Upper lobe of right lung (tissue), 1 donor: ENCODE data around the gene VAMP3. TPM values are rescaled to one million over a fixed set of nuclear protein-coding genes. Genes with fewer than 3 reads are reported as not detected.

Experiments
- ATAC-seq: fragments of 200-7000 bp; cut with Tn5 transposase; one replicate; pipeline ENCODE4 v1.9.1; 2020; ENCODE audit warnings: mild to moderate bottlenecking, moderate library complexity
- DNase-seq: peaks from one replicate; pipeline ENCODE4 v3.0.0-alpha.2; 2020
- H3K27ac ChIP-seq: fragments of 200-600 bp; one replicate; pipeline ENCODE4 v1.8.0; 2022
- H3K27me3 ChIP-seq: fragments of 200-600 bp; one replicate; pipeline ENCODE4 v1.8.0; 2022; ENCODE audit warnings: mild to moderate bottlenecking
- H3K36me3 ChIP-seq: fragments of 200-600 bp; one replicate; pipeline ENCODE4 v1.8.0; 2022
- H3K4me1 ChIP-seq: fragments of 200-600 bp; one replicate; pipeline ENCODE4 v1.8.0; 2022
- H3K4me3 ChIP-seq: fragments of 200-600 bp; one replicate; pipeline ENCODE4 v1.8.0; 2022; ENCODE audit warnings: mild to moderate bottlenecking
- H3K9me3 ChIP-seq: fragments of 200-600 bp; one replicate; pipeline ENCODE4 v1.8.0; 2022
- intact Hi-C: fragments of 100-400 bp; cut with DNase I; formaldehyde crosslinking; loops from one replicate; pipeline ENCODE4 v1.11.0; 2022
- long read RNA-seq: library from polyadenylated mRNA; unstranded; transcript quantifications from one replicate; pipeline ENCODE4 v2.0.0, GENCODE V29; 2021
- total RNA-seq: library from RNA; stranded (reverse); fragmentation: NEBNext Ultra II Directional; extraction: Animal tissue kit (Norgen Biotek cat#: 25700); gene quantifications from one replicate; pipeline ENCODE4 v1.2.1, GENCODE V29; 2021
- TF ChIP-seq, protein P1 (sequence below): fragments of 200-600 bp; IDR thresholded peaks from one replicate; pipeline ENCODE4 v1.8.0; 2022; ENCODE audit warnings: antibody characterized with exemption
- donor health status: DM: no; HTN: yes; CAD: no; lungs with severe emphysema.

Gene VAMP3
- total RNA-seq, result 129 TPM
- long read RNA-seq, transcript VAMP3-202 (5 exons, 954 nt), result minor isoform, 23 of 201 reads
- long read RNA-seq, transcript VAMP3-201 (5 exons, 2,205 nt), result major isoform, 146 of 201 reads
- long read RNA-seq, partial matches to known transcripts, result 8 of 201 reads
- long read RNA-seq, other reads (novel, unspliced or antisense), result 24 of 201 reads

DNA sequence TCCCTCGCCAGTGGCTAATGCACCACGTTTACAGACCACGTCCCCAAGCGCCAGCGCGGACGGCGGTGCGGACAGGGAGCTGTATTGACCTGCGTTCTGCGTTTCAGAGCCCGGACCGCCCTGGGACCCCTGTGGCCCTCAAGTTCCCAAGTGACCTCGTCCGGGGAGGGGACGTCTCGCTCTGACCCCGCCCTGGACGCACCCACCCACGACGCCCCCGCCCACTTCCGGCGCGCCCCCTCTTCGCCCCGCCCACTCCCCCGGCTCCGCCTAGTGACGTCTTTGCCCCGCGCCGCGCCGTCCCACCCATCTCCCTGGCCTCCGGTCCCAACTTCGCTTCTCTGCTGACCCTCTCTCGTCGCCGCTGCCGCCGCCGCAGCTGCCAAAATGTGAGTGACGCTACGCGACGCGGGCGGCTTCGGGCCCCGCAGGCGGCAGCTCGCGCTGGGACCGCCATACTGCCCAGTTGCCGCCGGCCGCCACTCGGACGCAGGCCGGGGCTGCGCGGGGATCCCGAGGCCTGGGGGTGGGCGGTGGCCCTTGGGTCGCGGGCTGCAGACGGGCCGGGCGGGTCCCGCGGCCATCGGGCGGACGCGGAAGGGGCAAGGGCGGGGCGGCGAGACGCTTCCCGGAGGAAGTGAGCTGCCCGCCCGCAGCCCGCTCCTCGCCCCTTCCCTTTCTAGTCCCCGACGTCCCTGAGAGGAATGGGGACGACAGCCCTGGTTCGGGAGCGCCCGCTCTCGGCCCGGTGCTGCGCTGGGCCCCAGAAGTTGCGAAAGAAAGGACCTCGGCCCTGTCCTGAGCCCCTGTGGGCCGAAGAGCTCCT, at the start of gene VAMP3:
Gene VAMP3, plus strand, starts transcription at position 300 of the 826 bp plus-strand sequence. Its CDS starts 88 bp downstream, at position 388.
- no peaks in the 10 kb centered on the region for H3K9me3 ChIP-seq
- TF ChIP-seq, protein P1, sequence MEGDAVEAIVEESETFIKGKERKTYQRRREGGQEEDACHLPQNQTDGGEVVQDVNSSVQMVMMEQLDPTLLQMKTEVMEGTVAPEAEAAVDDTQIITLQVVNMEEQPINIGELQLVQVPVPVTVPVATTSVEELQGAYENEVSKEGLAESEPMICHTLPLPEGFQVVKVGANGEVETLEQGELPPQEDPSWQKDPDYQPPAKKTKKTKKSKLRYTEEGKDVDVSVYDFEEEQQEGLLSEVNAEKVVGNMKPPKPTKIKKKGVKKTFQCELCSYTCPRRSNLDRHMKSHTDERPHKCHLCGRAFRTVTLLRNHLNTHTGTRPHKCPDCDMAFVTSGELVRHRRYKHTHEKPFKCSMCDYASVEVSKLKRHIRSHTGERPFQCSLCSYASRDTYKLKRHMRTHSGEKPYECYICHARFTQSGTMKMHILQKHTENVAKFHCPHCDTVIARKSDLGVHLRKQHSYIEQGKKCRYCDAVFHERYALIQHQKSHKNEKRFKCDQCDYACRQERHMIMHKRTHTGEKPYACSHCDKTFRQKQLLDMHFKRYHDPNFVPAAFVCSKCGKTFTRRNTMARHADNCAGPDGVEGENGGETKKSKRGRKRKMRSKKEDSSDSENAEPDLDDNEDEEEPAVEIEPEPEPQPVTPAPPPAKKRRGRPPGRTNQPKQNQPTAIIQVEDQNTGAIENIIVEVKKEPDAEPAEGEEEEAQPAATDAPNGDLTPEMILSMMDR, result no peak
- peaks cover 14% of the 10 kb centered on the region for H3K4me1 ChIP-seq
- peak within 1 kb of the TSS; percentile 93 for H3K27ac ChIP-seq
- intact Hi-C loops, result no loop called here
- peak within 1 kb of the TSS; percentile 79 for H3K4me3 ChIP-seq
- no peaks in the 10 kb centered on the region for H3K27me3 ChIP-seq
- ATAC-seq (peak; percentile 99), DNase-seq (peak; percentile 96)
- peaks cover 28% of the 10 kb centered on the region for H3K36me3 ChIP-seq

GRCh38 chr1:7721940-7722669, 49.0 kb upstream of the VAMP3 start:
- no peaks in the 10 kb centered on the region for H3K36me3 ChIP-seq
- TF ChIP-seq, protein P1, result no peak
- ATAC-seq (no peak), DNase-seq (no peak)
- H3K4me1 ChIP-seq, result peaks cover 3% of the 10 kb centered on the region
- H3K27me3 ChIP-seq, result peaks cover 5% of the 10 kb centered on the region
- no peak overlapping the region for H3K27ac ChIP-seq
- no peak overlapping the region for H3K4me3 ChIP-seq
- intact Hi-C loops, result no loop called here
- no peaks in the 10 kb centered on the region for H3K9me3 ChIP-seq

DNA sequence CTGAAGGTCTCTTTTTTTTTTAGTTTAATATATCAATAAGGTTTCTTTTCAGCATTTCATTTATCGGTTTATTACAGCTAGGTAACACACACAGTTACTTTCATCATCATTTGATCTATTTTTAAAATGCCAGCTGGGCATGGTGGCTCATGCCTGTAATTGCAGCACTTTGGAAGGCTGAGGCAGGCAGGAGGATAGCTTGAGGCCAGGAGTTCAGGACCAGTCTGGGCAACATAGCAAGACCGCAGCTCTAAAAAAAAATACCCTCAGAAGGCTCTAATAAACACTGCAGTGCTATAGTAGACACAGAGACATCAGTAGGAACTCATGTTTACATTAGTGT, 48.5 kb upstream of the VAMP3 start:
- Histone ChIP-seq H3K9me3 (no peaks in the 10 kb centered on the region), H3K27me3 (peaks cover 5% of the 10 kb centered on the region), H3K36me3 (no peaks in the 10 kb centered on the region), H3K27ac (no peak overlapping the region), H3K4me1 (peaks cover 3% of the 10 kb centered on the region), H3K4me3 (no peak overlapping the region)
- intact Hi-C loops, result no loop called here
- no peak for DNase-seq
- no peak for ATAC-seq
- TF ChIP-seq, protein P1, result no peak

DNA sequence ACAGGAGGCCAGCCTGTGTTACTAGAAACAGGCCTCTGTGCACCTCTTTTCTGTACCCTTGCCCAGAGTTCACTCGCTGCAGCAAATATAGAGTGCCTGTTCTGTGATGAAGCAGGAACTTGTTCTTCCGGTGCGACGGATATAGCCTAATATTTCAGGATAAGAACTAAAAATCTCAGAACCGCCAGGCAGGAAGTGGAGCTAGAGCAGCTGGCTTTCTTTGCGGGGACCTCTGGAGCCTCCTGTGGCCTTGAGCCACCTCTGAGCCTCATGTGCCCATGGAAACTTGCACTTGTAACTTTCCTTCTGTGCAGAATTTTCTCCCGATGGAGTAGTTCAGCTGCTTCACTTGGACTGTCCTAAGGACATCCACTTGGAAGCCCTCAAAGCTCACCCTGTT, 44.5 kb upstream of the VAMP3 start:
- H3K27ac ChIP-seq, result no peak overlapping the region
- intact Hi-C loops, result no loop called here
- no peaks in the 10 kb centered on the region for H3K9me3 ChIP-seq
- TF ChIP-seq, protein P1, result peak; percentile 4
- ATAC-seq (peak; percentile 14), DNase-seq (no peak)
- no peaks in the 10 kb centered on the region for H3K27me3 ChIP-seq
- H3K36me3 ChIP-seq, result no peaks in the 10 kb centered on the region
- H3K4me3 ChIP-seq, result no peak overlapping the region
- H3K4me1 ChIP-seq, result peaks cover 3% of the 10 kb centered on the region

GRCh38 chr1:7727809-7728471, 43.2 kb upstream of the VAMP3 start:
- intact Hi-C loops, result no loop called here
- H3K9me3 ChIP-seq, result no peaks in the 10 kb centered on the region
- TF ChIP-seq, protein P1, result no peak
- H3K36me3 ChIP-seq, result no peaks in the 10 kb centered on the region
- peaks cover 3% of the 10 kb centered on the region for H3K4me1 ChIP-seq
- DNase-seq, result no peak
- no peak overlapping the region for H3K27ac ChIP-seq
- H3K4me3 ChIP-seq, result no peak overlapping the region
- ATAC-seq, result no peak
- H3K27me3 ChIP-seq, result no peaks in the 10 kb centered on the region
